ENCODE results near the gene SOCS7.

GRCh38 chr17:38405654-38406053 lies 54.0 kb downstream of the SOCS7 start:
- TF ChIP-seq CTCF (IDR thresholded peaks at IDR 0.05) (no peak), EZH2phosphoT487 (IDR thresholded peaks at IDR 0.05) (no peak)

All from neural progenitor cell (in vitro differentiated cells).